Breast epithelium (tissue), 4 donors: Measurements from ENCODE around the gene R3HDM4. TPM values are rescaled to one million over a fixed set of nuclear protein-coding genes. Genes with fewer than 3 reads are reported as not detected.

Experiments
- DNase-seq, 2 donors: peaks; one replicate each; pipeline ENCODE4 v3.0.0-alpha.2; 2019; ENCODE audit warnings: low spot score in 2 of 2
- H3K27ac ChIP-seq, 2 donors: fragments of 200-600 bp; sonication (generic) in 1 of 2; one replicate each; pipeline ENCODE4 v1.5.1; 2016 to 2019; ENCODE audit warnings: mild to moderate bottlenecking in 1 of 2
- H3K27me3 ChIP-seq, 2 donors: fragments of 200-600 bp; sonication (generic) in 1 of 2; one replicate each; pipeline versions ENCODE4 v1.5.1 to v1.6.0; 2017 to 2019; ENCODE audit warnings: control low read depth in 1 of 2, mild to moderate bottlenecking in 1 of 2
- H3K36me3 ChIP-seq: fragments of 200-600 bp; one replicate; pipeline ENCODE4 v1.5.1; 2019
- H3K4me1 ChIP-seq, 2 donors: fragments of 200-600 bp; sonication (generic); one replicate each; pipeline ENCODE4 v1.5.1; 2016 to 2019; ENCODE audit warnings: control low read depth in 1 of 2
- H3K4me3 ChIP-seq, 3 donors: fragments of 200-600 bp; sonication (generic); 1 replicate in 2 of 3; 2 replicates in 1 of 3; pipeline ENCODE4 v1.5.1; 2016 to 2019; ENCODE audit warnings: mild to moderate bottlenecking in 3 of 3, moderate library complexity in 2 of 3
- H3K9me3 ChIP-seq, 2 donors: fragments of 200-600 bp; sonication (generic) in 1 of 2; one replicate each; pipeline ENCODE4 v1.5.1; 2016 to 2019; ENCODE audit warnings: control low read depth in 1 of 2
- CTCF ChIP-seq, 3 donors: fragments of 450-650 bp; IDR thresholded peaks; one replicate each; pipeline ENCODE4 v1.5.1; 2016 to 2017; ENCODE audit warnings: antibody characterized with exemption in 3 of 3, mild to moderate bottlenecking in 3 of 3, moderate library complexity in 3 of 3
- POLR2A ChIP-seq: fragments of 450-650 bp; IDR thresholded peaks from one replicate; pipeline ENCODE4 v1.6.1; 2016; ENCODE audit warnings: antibody characterized with exemption, mild to moderate bottlenecking, moderate library complexity
- POLR2AphosphoS5 ChIP-seq, 3 donors: sonication (generic); formaldehyde crosslinking; IDR thresholded peaks; one replicate each; pipeline ENCODE4 v1.6.1; 2017; ENCODE audit warnings: antibody characterized with exemption in 3 of 3
- intact Hi-C: fragments of 100-400 bp; cut with DNase I; formaldehyde crosslinking; loops from one replicate; pipeline ENCODE4 v1.15.1; 2023; ENCODE audit warnings: low total_unique reads
- total RNA-seq, 3 donors: library from RNA; depleted of rRNA; stranded (reverse); fragments of >200 nt; gene quantifications; one replicate each; pipeline ENCODE4 v1.1.0, GENCODE V29; 2016

R3HDM4 gene
- total RNA-seq, 3 donors from 2014 or later = 31.8 to 41.6 (median 41.0) TPM

DNA sequence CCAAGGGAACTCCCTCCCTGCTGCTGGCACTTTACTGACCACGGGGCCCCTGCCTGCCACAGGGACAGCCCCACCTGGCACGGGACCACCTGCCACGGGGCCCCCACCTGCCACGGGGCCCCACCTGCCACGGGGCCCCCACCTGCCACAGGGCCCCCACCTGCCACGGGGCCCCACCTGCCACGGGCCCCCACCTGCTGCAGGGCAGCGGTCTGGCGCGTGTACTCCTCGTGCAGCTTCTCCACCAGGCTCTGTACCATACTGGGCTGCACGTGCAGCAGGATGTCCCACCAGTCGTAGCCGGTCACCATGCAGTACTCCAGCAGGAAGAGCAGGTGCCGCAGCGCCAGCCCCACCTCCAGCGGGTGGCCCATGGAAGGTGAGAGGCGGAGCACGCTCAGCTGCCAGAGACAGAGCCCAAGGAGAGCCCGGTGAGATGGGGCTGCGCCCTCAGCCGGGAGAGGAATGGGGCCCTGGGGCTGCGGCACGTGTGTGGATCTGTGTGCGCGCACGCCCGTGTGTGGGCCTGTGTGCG lies 36.2 kb downstream of the R3HDM4 start:
- H3K9me3 ChIP-seq = no peaks in the 10 kb centered on the region
- H3K27ac ChIP-seq = no peak overlapping the region
- no peaks in the 10 kb centered on the region for H3K27me3 ChIP-seq
- DNase-seq = no peak
- no peak overlapping the region for H3K4me3 ChIP-seq
- H3K36me3 ChIP-seq = no peaks in the 10 kb centered on the region
- TF ChIP-seq POLR2AphosphoS5 (IDR thresholded peaks at IDR 0.05) = no peak
- TF ChIP-seq CTCF (IDR thresholded peaks at IDR 0.05) = no peak
- no peak for TF ChIP-seq POLR2A
- H3K4me1 ChIP-seq = no peaks in the 10 kb centered on the region
- intact Hi-C loops = no loop called here

DNA sequence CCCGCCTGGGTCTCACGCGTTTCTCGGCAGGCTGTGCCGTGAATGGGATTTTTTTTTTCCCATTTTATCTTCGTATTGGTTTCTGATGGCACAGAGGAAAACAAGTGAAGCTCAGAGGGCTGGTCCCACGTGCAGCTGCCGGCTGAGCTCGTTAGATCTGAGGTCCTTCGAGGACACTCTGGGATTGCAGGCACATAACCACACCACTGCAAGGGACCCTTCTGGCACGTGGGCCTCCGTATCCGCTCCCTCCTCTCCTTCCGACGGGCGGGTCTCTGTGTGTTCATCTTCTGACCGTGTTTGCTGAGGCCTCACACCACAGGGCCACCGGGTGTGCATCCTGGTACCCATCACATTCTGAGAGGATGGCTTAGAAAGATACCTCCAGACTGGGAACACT lies 36.9 kb downstream of the R3HDM4 start:
- no peak for DNase-seq
- intact Hi-C loops = no loop called here
- H3K36me3 ChIP-seq = no peaks in the 10 kb centered on the region

GRCh38 chr19:875265-875879 lies 37.6 kb downstream of the R3HDM4 start:
- no peaks in the 10 kb centered on the region for H3K9me3 ChIP-seq
- intact Hi-C loops = no loop called here
- H3K4me3 ChIP-seq = no peak overlapping the region
- no peaks in the 10 kb centered on the region for H3K4me1 ChIP-seq
- no peaks in the 10 kb centered on the region for H3K36me3 ChIP-seq
- H3K27ac ChIP-seq = no peak overlapping the region
- TF ChIP-seq POLR2A = no peak
- no peak for TF ChIP-seq CTCF (IDR thresholded peaks at IDR 0.05)
- no peak for TF ChIP-seq POLR2AphosphoS5 (IDR thresholded peaks at IDR 0.05)
- no peaks in the 10 kb centered on the region for H3K27me3 ChIP-seq
- DNase-seq = no peak

More for the DNA sequence above, 36.9 kb downstream of the R3HDM4 start:
- H3K4me1 ChIP-seq = no peaks in the 10 kb centered on the region
- H3K27ac ChIP-seq = no peak overlapping the region
- no peak overlapping the region for H3K4me3 ChIP-seq
- no peaks in the 10 kb centered on the region for H3K27me3 ChIP-seq
- TF ChIP-seq POLR2AphosphoS5 (IDR thresholded peaks at IDR 0.05) (no peak), POLR2A (no peak), CTCF (IDR thresholded peaks at IDR 0.05) (no peak)
- H3K9me3 ChIP-seq = no peaks in the 10 kb centered on the region

GRCh38 chr19:873561-874041 lies 39.4 kb downstream of the R3HDM4 start:
- intact Hi-C loops = no loop called here
- H3K27ac ChIP-seq = no peak overlapping the region

More at GRCh38 chr19:873561-874041, 39.4 kb downstream of the R3HDM4 start:
- H3K9me3 ChIP-seq = no peaks in the 10 kb centered on the region
- DNase-seq = no peak
- no peaks in the 10 kb centered on the region for H3K27me3 ChIP-seq
- no peak for TF ChIP-seq CTCF (IDR thresholded peaks at IDR 0.05)
- no peak for TF ChIP-seq POLR2AphosphoS5 (IDR thresholded peaks at IDR 0.05)
- TF ChIP-seq POLR2A = no peak
- H3K4me1 ChIP-seq = no peaks in the 10 kb centered on the region
- no peak overlapping the region for H3K4me3 ChIP-seq
- H3K36me3 ChIP-seq = no peaks in the 10 kb centered on the region
